Lower leg skin (tissue), 3 donors: ENCODE data around the gene FFAR2.

Experiments
- CTCF ChIP-seq, 3 donors: fragments of 450-650 bp; IDR thresholded peaks; one replicate each; pipeline ENCODE4 v1.5.1; 2016; ENCODE audit warnings: antibody characterized with exemption in 3 of 3, mild to moderate bottlenecking in 3 of 3, moderate library complexity in 2 of 3
- POLR2A ChIP-seq, 2 donors: fragments of 450-650 bp; IDR thresholded peaks; one replicate each; pipeline ENCODE4 v1.6.1; 2016 to 2017; ENCODE audit warnings: antibody characterized with exemption in 2 of 2, mild to moderate bottlenecking in 1 of 2, moderate library complexity in 1 of 2

DNA sequence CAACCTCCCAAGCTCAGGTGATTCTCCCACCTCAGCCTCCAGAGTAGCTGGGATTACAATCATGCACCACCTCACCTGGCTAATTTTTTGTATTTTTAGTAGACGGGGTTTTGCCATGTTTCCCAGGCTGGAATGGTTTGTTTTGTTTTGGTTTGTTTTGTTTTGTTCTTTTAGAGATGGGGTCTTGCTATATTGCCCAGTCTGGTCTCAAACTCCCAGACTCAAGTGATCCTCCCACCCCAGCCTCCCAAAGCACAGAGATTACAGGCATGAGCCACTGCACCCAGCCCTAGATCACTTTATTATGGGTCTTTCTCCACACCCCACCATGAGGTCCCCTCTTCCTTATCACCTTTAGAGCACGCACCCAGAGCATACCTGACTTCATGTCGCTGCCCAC is 50.2 kb downstream of the FFAR2 start:
- TF ChIP-seq CTCF (IDR thresholded peaks at IDR 0.05), result no peak
- no peak for TF ChIP-seq POLR2A (IDR thresholded peaks at IDR 0.05)
